ENCODE results near the gene EFCAB6.

- TF ChIP-seq CTCF (IDR thresholded peaks at IDR 0.05; ENCODE audit: borderline replicate concordance, extremely low read depth, low read length, poor library complexity, severe bottlenecking) = no peak
- no peak for TF ChIP-seq EZH2 (IDR thresholded peaks at IDR 0.05; ENCODE audit: borderline replicate concordance, low read depth, low read length, severe bottlenecking)
These were observed 320.9 kb downstream of the EFCAB6 start for GRCh38 chr22:43491177-43491576.
